HUES6 (cell line): ENCODE results near the gene INTS11.

ENCODE experiments used
- H3K27ac ChIP-seq: 2 replicates; pipeline ENCODE4 v1.7.0; 2013; ENCODE audit warnings: low read depth, mild to moderate bottlenecking, low read length, inconsistent platforms
- H3K27me3 ChIP-seq: 2 replicates; pipeline ENCODE4 v1.6.1; 2013; ENCODE audit warnings: low read length; ENCODE audit not compliant: control insufficient read depth, insufficient read depth
- H3K36me3 ChIP-seq: 2 replicates; pipeline ENCODE4 v1.6.1; 2013; ENCODE audit warnings: low read length; ENCODE audit not compliant: control insufficient read depth, insufficient read depth
- H3K4me1 ChIP-seq: 2 replicates; pipeline ENCODE4 v1.6.1; 2013; ENCODE audit warnings: low read length; ENCODE audit not compliant: control insufficient read depth, insufficient read depth
- H3K4me3 ChIP-seq: 2 replicates; pipeline ENCODE4 v1.5.1; 2013; ENCODE audit warnings: low read depth, low read length
- H3K9ac ChIP-seq: one replicate; pipeline ENCODE4 v1.6.1; 2013; ENCODE audit warnings: mild to moderate bottlenecking, low read length
- H3K9me3 ChIP-seq: 2 replicates; pipeline ENCODE4 v1.6.1; 2013; ENCODE audit warnings: low read depth, low read length; ENCODE audit not compliant: control insufficient read depth, insufficient read depth

The INTS11 gene

DNA sequence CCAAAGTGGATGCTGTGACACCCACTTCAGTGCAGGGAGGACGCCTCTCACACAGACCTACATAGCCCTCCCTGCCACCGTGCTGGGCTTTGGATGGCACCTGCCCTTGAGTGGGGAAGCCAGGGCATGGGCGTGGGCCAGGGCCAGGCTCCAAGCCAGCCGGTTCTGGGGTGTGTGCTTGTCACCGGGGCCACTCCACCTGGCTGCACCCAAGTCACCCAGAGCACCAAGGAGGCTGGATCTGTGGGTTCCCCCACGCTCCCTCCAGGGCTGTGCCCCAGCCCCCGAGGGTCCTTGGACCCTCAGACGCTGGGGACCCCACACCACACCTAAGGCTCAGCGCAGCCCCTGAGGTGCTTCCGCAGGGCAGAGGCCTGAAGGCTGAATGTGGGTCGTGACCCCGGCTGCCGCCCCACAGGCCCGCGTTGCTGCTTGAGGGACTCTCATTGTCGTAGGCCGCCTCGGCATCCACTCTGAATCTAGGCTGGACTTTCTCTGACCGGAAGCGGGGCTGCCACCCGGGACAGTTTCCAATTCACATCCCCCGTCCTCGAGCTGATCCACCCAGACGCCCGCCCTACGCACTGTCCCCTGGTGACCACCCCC is 32.4 kb upstream of the INTS11 start:
- Histone ChIP-seq H3K27me3 (peaks cover 31% of the 10 kb centered on the region), H3K36me3 (no peaks in the 10 kb centered on the region), H3K4me3 (no peak overlapping the region), H3K9me3 (no peaks in the 10 kb centered on the region), H3K27ac (no peak overlapping the region), H3K9ac (no peak overlapping the region), H3K4me1 (peaks cover 70% of the 10 kb centered on the region)

DNA sequence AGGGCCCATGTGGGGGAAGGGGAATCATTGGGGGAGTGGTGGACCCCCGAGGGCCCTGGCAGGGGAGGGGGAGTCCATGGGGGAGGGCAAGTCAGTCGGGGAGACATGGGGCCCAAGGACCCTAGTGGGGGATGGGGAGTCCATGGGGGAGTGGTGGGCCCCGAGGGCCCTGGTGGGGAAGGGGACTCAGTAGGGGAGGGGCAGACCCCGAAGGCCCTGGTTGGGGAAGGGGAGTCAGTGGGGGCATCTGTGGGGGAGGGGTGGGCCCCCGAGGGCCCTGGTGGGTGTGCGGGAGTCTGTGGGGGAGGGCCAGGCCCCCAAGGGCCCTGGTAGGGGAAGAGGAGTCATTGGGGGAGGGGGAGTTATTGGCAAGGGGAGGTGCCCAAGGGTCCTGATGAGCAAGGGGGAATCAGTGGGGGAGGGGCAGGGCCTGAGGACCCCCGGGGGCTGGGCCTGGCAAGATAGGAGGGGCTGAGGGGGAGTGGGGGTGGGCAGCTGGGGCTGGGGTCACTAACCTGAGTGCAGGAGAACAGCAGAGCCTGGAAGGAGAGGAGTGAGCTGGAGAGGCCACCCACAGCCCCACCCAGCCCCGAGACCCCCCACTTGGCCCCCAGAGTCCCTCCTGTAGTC is 31.8 kb upstream of the INTS11 start:
- Histone ChIP-seq H3K27ac (no peak overlapping the region), H3K36me3 (no peaks in the 10 kb centered on the region), H3K27me3 (peaks cover 31% of the 10 kb centered on the region), H3K9ac (no peak overlapping the region), H3K4me3 (no peak overlapping the region), H3K9me3 (no peaks in the 10 kb centered on the region), H3K4me1 (peaks cover 71% of the 10 kb centered on the region)

DNA sequence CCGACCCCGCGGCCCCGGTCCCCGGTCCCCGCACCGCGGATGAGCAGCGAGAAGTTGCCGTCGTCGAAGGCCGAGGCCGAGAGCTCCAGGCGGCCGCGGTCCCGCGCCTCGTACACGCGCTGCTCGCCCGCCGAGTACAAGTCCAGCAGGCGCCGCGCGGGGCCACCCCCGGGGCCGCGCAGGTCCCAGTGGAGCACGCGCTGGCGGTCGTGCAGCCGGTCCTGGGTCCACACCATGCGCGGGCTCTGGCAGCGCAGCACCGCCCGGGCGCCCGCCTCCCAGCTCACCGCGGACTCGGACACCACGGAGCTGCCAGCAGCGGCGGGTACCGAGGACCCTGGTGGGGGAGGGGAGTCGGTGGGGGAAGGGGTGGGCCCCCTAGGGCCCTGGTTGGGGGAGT is 31.0 kb upstream of the INTS11 start:
- no peak overlapping the region for H3K9ac ChIP-seq
- H3K27me3 ChIP-seq = peaks cover 31% of the 10 kb centered on the region
- H3K4me3 ChIP-seq = peak overlapping the region; percentile 46; the same call in 1 of the 2 replicates
- H3K9me3 ChIP-seq = no peaks in the 10 kb centered on the region
- H3K27ac ChIP-seq = no peak overlapping the region
- peaks cover 64% of the 10 kb centered on the region for H3K4me1 ChIP-seq
- no peaks in the 10 kb centered on the region for H3K36me3 ChIP-seq

DNA sequence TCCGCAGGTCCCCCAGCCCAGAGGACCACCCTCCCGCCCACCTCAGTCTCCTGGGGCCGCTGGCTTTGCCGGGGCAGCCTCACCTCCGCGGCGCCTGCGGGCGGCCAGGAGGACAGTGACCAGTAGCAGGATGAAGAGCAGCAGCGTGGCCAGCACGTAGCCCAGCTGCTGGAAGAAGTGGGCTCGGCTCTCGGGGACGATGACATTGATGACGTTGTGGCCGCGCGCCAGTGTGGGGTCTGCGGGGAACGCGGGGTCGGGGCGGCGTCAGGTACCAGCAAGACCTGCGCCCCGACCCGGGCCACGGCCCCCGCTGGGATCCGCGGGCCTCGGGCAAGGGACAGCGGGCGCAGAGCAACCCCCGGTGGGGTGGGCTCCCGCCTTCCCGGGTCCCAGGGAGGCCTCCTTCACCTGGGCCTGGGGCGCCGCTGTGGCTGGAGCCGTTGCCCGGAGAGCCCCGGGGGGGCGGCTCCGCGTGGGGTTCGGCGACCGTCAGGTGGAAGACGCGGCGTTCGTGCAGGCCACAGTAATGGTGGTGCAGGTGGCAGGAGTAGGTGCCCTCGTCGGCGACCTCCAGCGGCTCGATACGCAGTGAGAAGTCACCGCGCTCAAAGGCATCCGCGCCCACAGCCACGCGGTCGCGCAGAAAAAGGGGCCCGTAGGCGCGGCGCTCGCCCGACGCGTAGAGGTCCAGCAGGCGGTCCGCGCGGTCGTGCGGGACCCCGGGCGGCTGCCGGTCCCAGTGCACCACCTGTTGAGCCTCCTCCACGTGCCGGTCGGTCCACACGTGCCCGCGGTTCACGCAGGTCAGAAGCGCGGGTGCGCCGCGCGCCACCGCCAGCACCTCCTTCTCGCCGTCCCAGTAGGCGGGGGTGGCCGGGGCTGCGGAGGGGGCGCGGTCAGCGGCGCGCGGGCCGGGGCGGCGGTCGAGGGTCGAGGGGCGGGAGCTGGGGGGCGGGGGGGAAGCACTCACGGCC is 30.1 kb upstream of the INTS11 start:
- Histone ChIP-seq H3K9me3 (no peaks in the 10 kb centered on the region), H3K4me1 (peaks cover 56% of the 10 kb centered on the region), H3K9ac (no peak overlapping the region), H3K36me3 (no peaks in the 10 kb centered on the region), H3K27me3 (peaks cover 31% of the 10 kb centered on the region), H3K27ac (no peak overlapping the region), H3K4me3 (peak overlapping the region; percentile 58)

DNA sequence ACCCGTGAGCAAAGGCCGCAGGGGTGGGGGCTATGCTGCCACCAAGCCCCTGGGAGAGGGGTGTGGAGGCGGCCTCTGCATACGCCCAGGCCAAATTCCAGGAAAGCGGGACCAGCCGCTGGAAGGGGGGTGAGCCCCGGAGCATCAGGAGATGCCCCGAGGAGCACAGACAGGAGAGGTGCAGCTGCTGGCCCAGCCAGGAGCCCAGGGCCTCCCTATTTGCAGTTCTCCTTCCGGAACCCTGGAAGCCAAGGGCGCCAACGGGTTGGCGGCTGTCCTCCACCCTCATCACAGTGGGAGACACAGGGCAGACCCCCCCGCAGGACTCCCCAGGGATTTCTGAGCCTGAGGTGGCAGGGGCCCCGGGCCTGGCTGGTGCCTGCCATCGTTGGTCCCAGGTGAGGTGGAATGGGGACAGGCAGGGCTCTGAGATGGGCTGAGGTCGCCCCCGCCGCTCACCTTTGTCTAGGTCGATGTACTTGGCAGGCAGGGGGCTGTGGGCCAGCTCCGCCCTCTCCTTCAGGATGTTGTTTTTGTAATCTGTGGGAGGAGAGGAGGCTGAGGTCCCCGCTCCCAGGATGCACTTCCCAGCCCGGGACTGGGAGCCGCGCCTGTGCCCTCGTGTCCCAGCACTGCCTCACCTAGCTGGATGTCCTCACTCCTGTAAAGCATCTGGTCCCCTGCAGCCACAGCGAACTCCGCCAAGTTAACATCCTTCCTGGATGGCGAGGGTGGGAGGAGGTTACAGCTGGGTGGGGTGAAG is 29.1 kb upstream of the INTS11 start:
- H3K4me1 ChIP-seq = peaks cover 47% of the 10 kb centered on the region
- H3K9me3 ChIP-seq = no peaks in the 10 kb centered on the region
- H3K4me3 ChIP-seq = peak overlapping the region; percentile 58
- H3K27me3 ChIP-seq = peaks cover 31% of the 10 kb centered on the region
- H3K27ac ChIP-seq = no peak overlapping the region
- peak overlapping the region; percentile 46 for H3K9ac ChIP-seq
- H3K36me3 ChIP-seq = no peaks in the 10 kb centered on the region

DNA sequence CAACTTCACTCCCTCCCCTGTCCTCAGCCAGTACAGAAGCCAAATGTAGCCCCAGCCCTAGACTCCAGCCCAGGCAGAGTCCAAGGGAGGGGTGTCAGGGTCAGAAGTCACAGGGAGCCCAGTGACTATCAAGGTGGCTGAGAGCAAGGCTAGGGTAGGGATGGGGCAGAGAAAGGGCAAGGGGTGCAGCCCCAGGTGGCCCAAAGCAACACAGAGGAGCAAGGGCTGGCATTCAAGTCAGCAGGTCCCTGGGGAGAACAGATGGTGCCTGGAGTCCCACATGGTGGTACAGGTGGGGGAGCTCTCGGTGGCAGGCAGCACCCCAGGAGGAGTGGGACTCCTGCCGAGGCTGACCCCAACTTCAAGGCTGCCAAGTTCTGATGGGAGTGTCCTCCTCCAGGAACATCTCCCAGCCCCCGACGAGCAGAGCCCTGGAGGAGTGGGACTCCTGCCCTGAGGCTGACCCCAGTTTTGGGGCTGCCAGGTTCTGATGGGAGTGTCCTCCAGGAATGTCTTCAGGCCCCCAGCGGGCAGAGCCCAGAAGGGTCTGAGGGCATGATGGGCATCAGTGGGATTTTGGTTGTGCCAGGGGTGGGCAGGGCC is 28.4 kb upstream of the INTS11 start:
- 0 out of 2 replicates have a peak overlapping the region, but pooled peaks have one; percentile 14 for H3K4me3 ChIP-seq
- H3K4me1 ChIP-seq = peaks cover 44% of the 10 kb centered on the region
- H3K9ac ChIP-seq = no peak overlapping the region
- no peaks in the 10 kb centered on the region for H3K9me3 ChIP-seq
- no peaks in the 10 kb centered on the region for H3K36me3 ChIP-seq
- H3K27ac ChIP-seq = no peak overlapping the region
- H3K27me3 ChIP-seq = peaks cover 31% of the 10 kb centered on the region

DNA sequence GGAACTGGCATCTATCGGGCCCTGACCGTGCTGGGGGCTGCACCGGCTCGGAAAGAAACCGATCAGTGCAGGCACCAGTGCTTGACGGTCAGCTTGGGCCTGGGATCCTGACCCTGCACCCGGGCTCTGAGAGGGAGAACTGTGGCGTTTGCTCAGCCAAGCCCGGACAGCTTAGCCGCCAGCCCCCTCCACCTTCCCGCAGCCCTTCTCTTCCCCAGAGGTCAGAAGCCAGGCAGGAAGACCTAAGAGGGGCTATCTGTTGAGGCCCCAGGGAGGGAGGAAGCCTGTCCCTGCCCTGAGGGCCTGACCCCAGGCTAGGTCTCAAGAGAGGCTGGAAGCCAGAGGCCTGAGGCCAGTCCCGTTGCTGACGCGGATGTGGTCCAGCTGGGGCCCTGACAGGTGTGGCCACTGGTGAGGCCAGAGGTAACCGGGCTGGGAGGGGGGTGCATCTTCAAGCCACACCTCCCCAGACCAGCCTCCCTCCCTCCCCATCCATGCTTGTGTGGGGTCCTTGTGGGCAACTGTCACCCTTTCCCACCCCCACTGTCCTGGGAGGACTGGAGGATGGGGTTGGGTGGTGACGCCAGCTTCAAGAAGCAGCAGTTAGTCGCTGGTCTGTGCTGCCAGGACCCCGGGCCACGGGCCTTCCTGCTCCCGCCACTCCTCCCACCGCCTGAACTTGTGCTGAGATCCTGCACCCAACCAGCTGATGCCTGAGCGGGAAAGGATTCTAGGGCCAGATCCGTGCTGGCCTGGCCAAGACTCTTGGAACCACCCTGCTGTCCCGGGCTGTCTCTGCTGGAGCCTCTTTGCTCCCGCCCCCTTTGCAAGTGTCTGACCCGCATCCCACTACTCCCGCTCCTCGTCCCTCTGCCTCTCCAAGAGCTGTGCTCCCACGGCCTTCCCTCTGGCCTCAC is 27.3 kb upstream of the INTS11 start:
- H3K4me3 ChIP-seq = peak overlapping the region; percentile 48
- H3K9ac ChIP-seq = peak overlapping the region; percentile 42
- H3K4me1 ChIP-seq = peaks cover 43% of the 10 kb centered on the region

DNA sequence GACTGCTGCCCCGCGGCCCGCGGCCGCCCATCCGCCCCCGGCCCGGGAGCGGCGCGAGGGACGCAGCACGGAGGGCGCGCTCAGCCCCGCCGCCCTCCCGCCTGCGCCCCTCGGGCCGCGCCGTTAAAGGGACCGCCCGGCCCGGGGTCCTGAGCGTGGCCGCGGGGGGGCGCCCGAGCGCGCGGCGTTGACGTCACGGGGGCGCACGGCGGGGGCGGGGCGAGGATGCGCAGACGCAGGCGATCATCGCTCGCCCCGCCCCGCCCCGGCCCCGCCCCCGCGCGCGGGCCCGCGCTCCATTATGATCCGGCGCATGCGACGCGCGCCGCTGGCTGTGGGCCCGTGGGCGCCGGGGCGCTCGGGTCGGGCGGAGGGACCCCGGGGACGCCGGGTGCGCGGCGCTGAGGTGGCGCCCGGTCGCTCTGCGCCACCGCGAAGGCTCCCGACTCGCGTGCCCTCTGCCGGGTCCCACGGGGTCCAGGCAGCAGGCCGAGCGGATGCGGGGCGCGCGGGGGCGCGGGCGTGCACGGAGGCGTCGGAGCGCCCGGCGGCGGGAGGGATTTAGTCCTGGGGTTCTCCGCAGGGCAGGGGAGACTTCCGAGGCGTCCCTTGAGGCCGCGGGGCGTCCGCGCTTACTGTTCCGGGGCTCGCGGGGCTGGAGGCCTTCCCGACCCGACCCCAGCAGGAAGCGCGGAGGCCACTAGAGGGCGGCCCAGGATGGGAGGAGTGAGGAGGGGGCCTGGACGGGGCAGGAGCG is 25.0 kb upstream of the INTS11 start, which contains the start of gene DVL1:
DVL1 (minus strand) TSS at position 163 of the 757 bp plus-strand sequence. CDS start 353 bp downstream, outside the sequence.
- Histone ChIP-seq H3K9me3 (no peaks in the 10 kb centered on the region), H3K36me3 (0 out of 2 replicates have a peak, but pooled peaks cover 3% of the 10 kb centered on the region), H3K27ac (peak within 1 kb of the TSS; percentile 80; the same call in 1 of the 2 replicates), H3K9ac (peak within 1 kb of the TSS; percentile 84), H3K4me1 (peaks cover 39% of the 10 kb centered on the region), H3K4me3 (peak within 1 kb of the TSS; percentile 87), H3K27me3 (peaks cover 20% of the 10 kb centered on the region)

More for the DNA sequence above, 27.3 kb upstream of the INTS11 start:
- H3K27me3 ChIP-seq = peaks cover 31% of the 10 kb centered on the region
- no peaks in the 10 kb centered on the region for H3K36me3 ChIP-seq
- H3K9me3 ChIP-seq = no peaks in the 10 kb centered on the region
- H3K27ac ChIP-seq = no peak overlapping the region
